Neuron (in vitro differentiated cells): ENCODE results near the gene MAPK12.

Source experiments
- H2AFZ ChIP-seq: one replicate; pipeline ENCODE4 v1.6.1; 2013; ENCODE audit warnings: low read depth, mild to moderate bottlenecking, inconsistent platforms, low read length, moderate library complexity
- H3K27me3 ChIP-seq: one replicate; pipeline ENCODE4 v1.6.1; 2013; ENCODE audit warnings: low read length; ENCODE audit not compliant: insufficient read depth
- H3K36me3 ChIP-seq: one replicate; pipeline ENCODE4 v1.6.1; 2013; ENCODE audit warnings: low read length; ENCODE audit not compliant: insufficient read depth
- H3K4me1 ChIP-seq: one replicate; pipeline ENCODE4 v1.6.1; 2013; ENCODE audit warnings: low read length; ENCODE audit not compliant: insufficient read depth
- H3K4me3 ChIP-seq: 2 replicates; pipeline ENCODE4 v1.5.1; 2013; ENCODE audit warnings: mild to moderate bottlenecking, low read length, moderate library complexity
- H3K9me3 ChIP-seq: one replicate; pipeline ENCODE4 v1.6.1; 2013; ENCODE audit warnings: low read length

Gene MAPK12

DNA sequence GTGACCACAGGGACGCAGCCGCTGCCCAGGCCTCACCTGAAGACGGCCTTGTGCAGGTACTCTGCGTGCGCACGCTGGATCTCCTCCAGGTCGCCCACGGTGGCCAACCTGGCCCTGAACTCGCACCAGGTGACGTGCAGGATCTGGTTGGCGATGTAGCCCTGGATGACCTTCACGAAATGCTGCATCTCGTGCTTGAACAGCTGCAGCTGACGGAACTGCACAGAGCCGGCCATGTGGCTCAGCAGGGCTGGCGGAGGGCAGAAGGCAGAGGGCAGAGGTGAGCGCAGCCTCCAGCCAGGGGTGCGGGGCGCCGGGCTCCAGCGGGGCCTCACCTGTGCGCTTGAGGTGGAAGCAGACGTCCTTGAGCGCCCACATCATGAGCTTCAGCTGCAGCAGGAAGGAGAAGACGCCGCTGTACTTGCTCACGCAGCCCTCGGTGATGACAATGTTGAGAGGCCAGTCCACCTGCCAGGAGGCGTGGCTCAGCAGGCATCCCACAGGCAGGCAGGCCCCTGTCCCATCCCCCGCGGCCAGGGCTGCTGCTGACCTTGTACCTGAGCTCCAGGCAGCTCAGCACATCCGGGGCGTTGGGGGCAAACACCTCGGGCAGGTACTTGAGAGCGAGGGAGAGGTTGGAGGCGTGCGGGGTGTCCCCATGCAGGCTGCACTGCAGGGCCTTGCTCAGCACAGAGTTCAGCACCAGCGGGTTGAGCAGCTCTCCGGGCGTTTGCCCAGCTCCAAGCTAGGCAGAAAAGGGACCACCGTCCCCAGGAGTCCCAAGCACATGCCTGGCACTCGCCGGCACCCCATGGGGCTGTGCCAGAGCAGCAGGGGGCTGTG lies 43.1 kb downstream of the MAPK12 start:
- peaks cover 79% of the 10 kb centered on the region for H3K36me3 ChIP-seq
- H2AFZ ChIP-seq = no peak overlapping the region
- no peak overlapping the region for H3K4me3 ChIP-seq
- no peaks in the 10 kb centered on the region for H3K4me1 ChIP-seq
- no peaks in the 10 kb centered on the region for H3K9me3 ChIP-seq
- no peaks in the 10 kb centered on the region for H3K27me3 ChIP-seq

DNA sequence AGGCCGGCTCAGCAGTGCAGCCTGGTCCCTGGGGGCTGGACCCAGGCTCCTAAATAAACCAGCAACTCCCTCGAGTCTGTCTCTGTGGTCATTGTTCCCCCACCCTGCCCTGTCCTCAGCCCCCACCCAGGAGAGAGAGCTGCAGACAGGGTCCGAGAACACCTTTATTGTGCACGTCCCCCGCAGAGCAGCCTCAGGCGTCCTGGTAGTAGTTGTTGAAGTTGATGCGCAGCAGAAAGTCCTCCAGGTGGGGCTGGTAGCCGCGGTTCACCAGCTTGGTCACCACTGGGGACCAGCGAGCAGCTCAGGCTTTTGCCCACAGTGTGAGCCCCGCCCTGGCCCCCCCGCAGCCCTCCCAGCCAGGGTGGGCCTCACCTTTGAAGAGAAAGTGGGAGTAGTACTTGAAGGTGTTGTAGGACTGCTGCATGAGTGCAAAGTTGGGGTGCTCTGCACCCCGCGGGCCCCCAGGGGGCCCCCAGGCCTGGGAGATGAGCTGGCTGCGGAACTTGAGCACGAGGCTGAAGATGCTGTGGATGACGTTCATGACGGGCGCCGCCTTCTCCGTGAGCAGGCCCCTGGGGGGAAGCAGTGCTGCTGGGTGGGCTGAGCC lies 43.8 kb downstream of the MAPK12 start:
- H3K9me3 ChIP-seq = no peaks in the 10 kb centered on the region
- peaks cover 81% of the 10 kb centered on the region for H3K36me3 ChIP-seq
- H3K4me1 ChIP-seq = no peaks in the 10 kb centered on the region
- no peak overlapping the region for H2AFZ ChIP-seq
- H3K4me3 ChIP-seq = no peak overlapping the region
- no peaks in the 10 kb centered on the region for H3K27me3 ChIP-seq

DNA sequence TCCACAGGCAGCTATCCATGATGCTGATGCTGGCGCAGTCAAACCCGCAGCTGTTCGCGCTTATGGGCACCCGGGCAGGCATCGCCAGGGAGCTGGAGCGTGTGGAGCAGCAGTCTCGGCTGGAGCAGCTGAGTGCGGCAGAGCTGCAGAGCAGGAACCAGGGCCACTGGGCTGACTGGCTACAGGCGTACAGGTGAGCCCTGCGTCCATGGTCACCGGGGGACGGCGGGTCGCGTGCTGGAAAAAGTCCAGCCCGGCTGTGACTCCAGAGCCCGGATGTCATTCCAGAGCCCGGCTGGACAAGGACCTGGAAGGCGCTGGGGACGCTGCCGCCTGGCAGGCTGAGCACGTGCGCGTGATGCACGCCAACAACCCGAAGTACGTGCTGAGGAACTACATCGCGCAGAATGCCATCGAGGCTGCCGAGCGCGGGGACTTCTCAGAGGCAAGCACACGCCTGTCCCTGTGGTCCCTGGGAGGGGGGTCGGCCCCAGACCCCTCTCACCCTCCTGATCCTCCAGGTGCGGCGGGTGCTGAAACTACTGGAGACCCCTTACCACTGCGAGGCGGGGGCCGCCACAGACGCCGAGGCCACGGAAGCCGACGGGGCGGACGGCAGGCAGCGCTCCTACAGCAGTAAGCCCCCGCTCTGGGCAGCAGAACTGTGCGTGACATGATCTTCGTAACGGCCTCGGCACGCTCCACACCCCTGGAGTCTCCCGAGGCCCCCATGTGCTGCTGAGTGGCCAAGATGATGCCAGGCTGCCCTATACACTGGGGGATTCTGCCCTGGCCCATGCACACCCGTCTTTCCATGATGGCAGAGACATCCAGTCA lies 44.6 kb downstream of the MAPK12 start:
- H3K36me3 ChIP-seq = peaks cover 82% of the 10 kb centered on the region
- H3K27me3 ChIP-seq = no peaks in the 10 kb centered on the region
- H3K4me1 ChIP-seq = no peaks in the 10 kb centered on the region
- no peaks in the 10 kb centered on the region for H3K9me3 ChIP-seq
- H2AFZ ChIP-seq = no peak overlapping the region
- no peak overlapping the region for H3K4me3 ChIP-seq

DNA sequence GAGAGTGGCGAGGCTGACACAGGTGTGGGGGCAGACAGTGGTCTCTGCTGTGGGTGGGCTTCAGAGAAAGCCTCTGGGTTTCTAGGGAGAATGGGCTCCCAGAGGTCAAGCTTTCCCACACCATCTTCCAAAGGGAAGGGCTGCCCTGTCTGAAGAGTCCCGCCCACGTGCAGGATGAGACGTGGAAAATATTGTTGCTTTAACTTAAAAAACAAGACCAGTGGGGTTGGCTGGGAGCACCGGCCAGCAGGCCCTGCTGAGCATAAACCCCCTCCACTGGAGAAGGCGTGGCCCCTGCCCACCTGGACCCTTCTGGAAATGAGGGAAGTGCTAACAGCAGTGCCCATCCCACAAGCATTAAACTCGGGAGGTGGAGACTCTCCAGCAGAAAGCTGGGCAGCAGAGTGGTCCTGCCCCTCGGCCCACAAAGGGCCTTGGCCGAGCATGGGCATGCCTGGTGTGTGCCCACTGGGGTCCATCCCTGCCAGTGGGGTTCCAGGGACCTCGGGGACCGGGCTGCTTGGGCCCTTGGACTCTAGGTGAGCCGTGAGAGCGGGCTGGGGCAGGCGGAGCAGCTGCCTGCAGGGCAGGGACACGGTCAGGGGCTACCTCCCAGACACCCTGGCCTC lies 45.3 kb downstream of the MAPK12 start:
- Histone ChIP-seq H3K4me1 (no peaks in the 10 kb centered on the region), H3K36me3 (peaks cover 80% of the 10 kb centered on the region), H2AFZ (no peak overlapping the region), H3K4me3 (no peak overlapping the region), H3K27me3 (no peaks in the 10 kb centered on the region), H3K9me3 (no peaks in the 10 kb centered on the region)

DNA sequence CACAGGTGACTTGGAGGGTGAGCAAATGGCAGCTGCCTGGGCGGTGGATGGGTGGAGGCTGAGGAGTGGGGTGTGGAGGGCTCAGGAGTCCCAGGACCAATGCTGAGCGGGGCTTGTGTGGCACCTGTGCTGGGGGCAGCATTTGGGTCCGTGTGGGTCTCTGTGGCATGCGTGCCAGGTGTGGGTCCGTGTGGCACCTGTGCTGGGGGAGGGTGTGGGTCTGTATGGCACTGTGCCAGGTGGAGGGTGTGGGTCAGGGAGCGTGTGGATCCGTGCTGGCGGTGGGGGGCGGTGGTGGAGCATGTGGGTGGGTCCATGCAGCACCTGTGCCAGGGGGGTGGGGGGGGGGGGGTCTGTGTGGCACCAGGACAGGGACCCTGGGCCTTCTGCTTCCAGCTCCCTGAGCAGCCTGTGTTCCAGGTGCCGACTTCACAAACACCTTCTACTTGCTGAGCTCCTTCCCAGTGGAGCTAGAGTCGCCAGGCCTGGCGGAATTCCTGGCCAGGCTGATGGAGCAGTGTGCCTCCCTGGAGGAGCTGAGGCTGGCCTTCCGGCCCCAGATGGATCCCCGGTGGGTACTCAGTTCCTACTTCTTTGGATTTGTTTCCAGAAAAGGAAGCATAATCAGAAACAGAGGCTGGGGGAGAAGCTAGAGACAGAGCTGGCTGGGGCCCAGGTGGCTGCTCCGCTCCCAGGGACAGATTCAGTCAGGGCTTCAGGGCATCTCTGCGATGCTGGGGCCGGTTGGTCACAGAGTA lies 46.0 kb downstream of the MAPK12 start:
- Histone ChIP-seq H2AFZ (no peak overlapping the region), H3K4me1 (no peaks in the 10 kb centered on the region), H3K4me3 (no peak overlapping the region), H3K36me3 (peaks cover 80% of the 10 kb centered on the region), H3K27me3 (no peaks in the 10 kb centered on the region), H3K9me3 (no peaks in the 10 kb centered on the region)

DNA sequence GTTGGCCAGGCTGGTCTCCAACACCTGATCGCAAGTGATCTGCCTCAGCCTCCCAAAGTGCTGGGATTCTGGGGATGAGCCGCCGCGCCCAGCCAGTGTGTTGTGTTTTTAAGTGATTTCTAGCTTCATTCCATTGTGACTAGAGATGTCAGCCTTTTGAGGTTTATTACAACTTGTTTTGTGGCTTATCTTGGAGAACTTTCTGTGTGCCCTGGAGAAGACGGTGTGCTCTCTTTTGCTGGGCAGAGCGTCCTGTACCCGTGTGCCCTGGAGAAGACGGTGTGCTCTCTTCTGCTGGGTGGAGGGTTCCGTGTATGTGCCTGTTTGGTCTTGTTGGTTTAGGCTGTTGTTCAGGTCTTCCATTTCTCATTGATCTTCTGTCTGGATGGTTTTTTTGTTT lies 48.2 kb downstream of the MAPK12 start:
- Histone ChIP-seq H3K36me3 (peaks cover 70% of the 10 kb centered on the region), H3K9me3 (no peaks in the 10 kb centered on the region), H3K27me3 (no peaks in the 10 kb centered on the region), H2AFZ (no peak overlapping the region), H3K4me3 (no peak overlapping the region), H3K4me1 (no peaks in the 10 kb centered on the region)

DNA sequence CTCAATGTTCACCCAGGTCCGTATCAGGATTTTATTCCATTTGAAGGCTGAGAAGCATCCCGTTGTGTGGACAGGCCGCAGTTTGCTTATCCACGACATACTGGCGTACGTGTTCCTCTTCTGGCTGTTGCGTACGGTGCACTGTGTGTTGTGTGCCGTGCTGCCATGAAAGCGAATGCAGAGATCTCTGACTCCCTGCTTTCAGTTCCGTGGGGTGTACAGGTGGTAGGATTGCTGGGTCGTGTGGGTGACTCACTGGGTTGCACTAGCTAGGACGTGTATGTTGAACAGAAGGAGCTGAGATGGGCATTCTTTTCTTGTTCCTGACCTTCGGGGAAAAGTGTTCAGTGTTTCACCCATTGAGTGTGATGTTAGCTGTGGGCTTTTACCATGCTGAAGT lies 50.3 kb downstream of the MAPK12 start:
- Histone ChIP-seq H2AFZ (no peak overlapping the region), H3K9me3 (no peaks in the 10 kb centered on the region), H3K27me3 (no peaks in the 10 kb centered on the region), H3K4me3 (no peak overlapping the region), H3K36me3 (peaks cover 66% of the 10 kb centered on the region), H3K4me1 (peaks cover 7% of the 10 kb centered on the region)

DNA sequence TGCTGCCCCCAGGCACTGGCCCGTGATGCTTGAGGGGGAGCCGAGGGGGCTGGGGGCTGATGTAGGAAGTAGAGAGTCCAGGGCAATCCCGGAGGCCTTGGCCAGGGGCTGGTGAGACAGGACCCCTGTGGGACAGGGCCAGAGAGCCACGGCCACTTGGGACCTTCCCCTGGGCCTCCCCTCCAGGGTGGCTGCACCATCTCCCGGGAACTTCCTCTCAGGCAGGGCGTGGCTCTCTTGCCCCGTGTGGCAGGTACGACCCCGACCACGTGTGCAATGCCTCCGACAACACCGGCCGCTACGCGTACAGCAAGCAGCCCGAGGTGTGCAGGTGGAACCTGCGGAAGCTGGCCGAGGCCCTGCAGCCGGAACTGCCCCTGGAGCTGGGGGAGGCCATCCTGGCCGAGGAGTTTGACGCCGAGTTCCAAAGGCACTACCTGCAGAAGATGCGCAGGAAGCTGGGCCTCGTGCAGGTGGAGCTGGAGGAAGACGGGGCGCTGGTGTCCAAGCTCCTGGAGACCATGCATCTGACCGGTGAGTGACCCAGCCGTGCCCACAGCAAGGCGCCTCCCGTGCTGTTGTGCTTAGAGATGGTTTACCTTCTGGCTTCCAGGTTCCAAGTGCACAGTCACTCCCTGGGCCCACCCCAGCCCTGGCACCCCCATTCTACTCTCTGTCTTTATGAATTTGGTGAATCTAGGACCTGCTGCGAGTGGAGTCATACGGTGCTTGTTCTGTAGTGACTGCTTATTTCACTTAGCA lies 50.9 kb downstream of the MAPK12 start:
- Histone ChIP-seq H3K4me3 (no peak overlapping the region), H3K4me1 (peaks cover 7% of the 10 kb centered on the region), H3K36me3 (peaks cover 63% of the 10 kb centered on the region), H3K27me3 (no peaks in the 10 kb centered on the region), H3K9me3 (no peaks in the 10 kb centered on the region), H2AFZ (no peak overlapping the region)

DNA sequence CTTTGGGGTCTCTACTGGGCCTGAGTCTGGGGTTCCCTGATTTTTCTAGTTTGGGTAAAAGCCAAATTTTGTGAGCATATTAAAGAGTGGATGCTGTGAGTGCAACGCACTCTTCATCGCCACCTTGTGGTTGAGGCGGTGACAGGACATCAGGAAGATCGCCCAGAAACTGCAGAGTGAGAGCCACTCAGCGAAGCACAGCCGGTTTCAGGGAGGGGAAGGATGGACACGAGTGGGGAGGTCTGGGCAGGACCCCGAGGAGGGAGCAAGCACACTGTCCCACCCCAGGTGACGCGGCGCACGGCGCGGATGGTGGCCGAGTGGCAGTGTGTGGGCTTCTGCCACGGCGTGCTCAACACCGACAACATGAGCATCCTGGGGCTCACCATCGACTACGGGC lies 51.6 kb downstream of the MAPK12 start:
- Histone ChIP-seq H3K36me3 (peaks cover 60% of the 10 kb centered on the region), H3K4me1 (peaks cover 7% of the 10 kb centered on the region), H2AFZ (no peak overlapping the region)

DNA sequence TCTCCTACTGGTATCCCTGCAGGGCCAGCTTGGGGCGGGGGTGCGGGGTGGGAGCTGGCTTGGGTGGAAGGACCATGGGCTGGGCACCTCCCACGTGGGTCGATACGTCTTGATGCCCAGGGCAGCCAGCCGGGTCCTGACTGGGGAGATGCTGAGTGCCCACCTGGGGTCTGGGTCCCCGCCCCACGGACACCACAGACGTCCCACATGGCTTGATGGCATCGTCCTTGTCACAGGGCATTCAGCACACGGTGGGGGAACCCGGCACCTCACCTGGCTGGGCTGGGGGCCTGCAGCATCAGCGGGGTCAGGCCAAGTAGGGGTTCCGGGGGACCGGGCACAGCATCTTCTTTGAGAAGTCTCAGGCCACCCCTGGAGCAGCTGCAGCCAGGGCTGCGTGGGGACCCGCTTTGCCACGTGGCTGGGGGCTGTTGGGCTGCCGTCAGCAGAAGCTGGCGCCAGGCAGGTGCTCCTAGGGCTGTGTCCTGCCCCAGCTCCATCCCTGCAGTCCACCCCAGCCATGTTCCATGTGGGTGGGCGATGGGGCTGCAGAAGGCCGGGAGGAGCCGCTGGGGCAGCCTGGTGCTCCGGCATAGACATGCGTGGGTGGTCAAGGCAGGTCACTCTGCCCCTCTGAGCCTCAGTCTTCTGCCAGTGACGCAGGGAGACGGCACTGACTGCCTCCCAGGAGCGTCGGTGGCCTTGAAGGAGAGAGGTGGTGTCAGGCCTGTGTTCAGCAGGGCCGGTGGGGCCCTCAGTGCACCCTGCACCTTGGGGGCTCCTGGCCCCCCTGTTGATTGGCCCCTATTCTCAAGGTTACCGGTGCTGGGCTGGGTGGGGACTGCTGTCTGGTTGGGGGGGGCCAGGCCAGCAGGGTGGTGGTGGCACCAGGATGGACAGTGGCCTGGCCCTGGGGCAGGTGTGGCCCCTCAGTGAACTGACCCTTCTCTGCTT lies 52.3 kb downstream of the MAPK12 start:
- Histone ChIP-seq H3K27me3 (no peaks in the 10 kb centered on the region), H3K4me1 (peaks cover 7% of the 10 kb centered on the region), H2AFZ (no peak overlapping the region), H3K9me3 (no peaks in the 10 kb centered on the region), H3K4me3 (no peak overlapping the region), H3K36me3 (peaks cover 63% of the 10 kb centered on the region)

More for the DNA sequence above, 51.6 kb downstream of the MAPK12 start:
- no peaks in the 10 kb centered on the region for H3K27me3 ChIP-seq
- no peak overlapping the region for H3K4me3 ChIP-seq
- no peaks in the 10 kb centered on the region for H3K9me3 ChIP-seq

DNA sequence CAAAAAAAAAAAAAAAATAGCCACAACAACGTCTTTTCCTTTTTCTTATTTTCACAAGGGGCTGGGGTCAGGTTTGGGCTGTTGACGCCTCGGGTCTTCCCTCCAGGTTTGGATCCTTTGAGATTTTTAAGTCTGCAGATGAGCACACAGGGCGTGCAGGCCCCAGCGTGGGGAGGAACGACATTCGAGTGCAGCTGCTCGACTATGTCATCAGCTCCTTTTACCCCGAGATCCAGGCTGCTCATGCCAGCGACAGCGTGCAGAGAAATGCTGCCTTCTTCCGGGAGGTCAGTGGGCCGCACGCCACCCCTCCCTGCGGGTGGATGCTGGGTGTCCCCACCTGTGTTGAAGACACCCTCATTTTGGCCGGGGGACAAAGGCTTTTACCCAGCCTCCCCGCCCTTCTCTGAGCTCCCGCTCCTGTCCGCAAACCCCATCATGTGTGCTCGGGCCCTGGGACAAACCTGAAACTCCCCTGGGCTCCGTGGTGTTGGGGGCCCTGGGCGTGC lies 53.0 kb downstream of the MAPK12 start:
- Histone ChIP-seq H3K27me3 (no peaks in the 10 kb centered on the region), H2AFZ (no peak overlapping the region), H3K36me3 (peaks cover 62% of the 10 kb centered on the region)

More for the DNA sequence above, 53.0 kb downstream of the MAPK12 start:
- H3K4me1 ChIP-seq = peaks cover 7% of the 10 kb centered on the region
- H3K9me3 ChIP-seq = peaks cover under 1% of the 10 kb centered on the region
- no peak overlapping the region for H3K4me3 ChIP-seq
